NCI-H2107 (cell line): Measurements from ENCODE around the gene UQCC2.

Experiments used
- DNase-seq: peaks from one replicate; lab custom pipeline; 2025; lab: John Stamatoyannopoulos, UW

Gene UQCC2

GRCh38 chr6:33705955-33706725, 5.4 kb downstream of the UQCC2 start:
- DNase-seq: no peak

- DNase-seq: no peak
Measured at GRCh38 chr6:33705268-33705885, 6.1 kb downstream of the UQCC2 start.

- no peak for DNase-seq
Measured at GRCh38 chr6:33704215-33705066, 7.1 kb downstream of the UQCC2 start.

DNA sequence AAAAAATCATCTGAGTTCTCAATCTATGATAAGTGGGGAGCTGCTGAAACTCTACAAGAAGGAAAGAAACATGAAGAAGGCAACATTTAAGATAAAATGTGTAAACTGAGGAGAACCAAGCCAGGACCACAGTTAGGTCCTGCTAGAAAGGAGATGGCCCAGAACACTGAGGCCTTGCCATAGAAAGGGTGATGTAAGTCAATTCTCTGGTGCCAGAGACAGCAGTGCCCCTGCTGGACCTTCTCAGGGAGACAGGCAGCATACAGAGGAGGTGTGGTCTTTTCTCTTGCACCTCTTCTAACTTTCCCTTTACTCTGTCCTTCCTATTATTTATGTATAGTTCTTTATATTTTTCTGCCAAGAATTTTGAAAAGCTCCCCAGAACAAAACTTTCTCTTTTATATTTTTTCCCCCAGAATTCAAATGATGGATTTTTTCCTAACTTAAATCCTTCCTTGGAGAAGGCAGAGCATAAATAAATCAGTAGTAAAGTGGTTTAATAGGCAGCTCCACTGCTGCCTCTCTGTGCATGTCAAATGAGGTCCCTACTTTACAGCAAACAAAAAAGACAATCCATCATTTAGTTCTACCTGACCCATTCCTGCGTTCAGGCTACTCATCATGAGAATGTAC, 9.0 kb downstream of the UQCC2 start:
- no peak for DNase-seq

DNA sequence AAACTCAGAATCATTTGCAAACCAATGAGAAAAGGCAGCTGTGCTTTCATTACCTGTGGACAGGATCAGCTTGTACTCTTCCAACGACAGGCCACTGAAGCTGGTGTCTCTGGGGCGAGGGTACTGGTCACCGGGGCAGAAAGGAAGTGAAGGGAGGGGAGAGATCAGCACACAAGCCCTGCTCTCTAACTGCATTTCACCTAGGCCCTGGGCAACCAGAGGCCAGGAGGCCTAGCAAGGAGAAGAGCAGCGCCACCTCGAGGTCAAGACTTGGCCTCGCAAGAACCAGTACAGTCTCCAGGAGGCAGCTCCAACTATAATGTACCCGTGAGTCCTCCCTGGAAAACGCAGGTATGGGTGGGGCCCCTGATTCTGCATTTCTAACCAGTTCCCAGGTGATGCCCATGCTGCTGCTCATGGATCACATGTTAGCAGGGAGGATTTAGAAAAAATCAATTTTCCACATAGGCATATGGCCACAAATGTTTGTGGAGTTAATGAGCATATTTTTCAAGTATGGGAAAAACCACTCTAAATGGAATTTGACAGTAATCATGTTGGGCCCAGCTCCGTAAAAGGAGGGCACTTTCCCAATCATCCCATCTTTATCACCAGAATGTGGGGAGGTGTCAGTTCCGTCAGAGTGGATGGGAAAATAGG, 11.0 kb downstream of the UQCC2 start:
- no peak for DNase-seq

GRCh38 chr6:33699739-33700138, 11.8 kb downstream of the UQCC2 start:
- no peak for DNase-seq

- DNase-seq: no peak
Measured at GRCh38 chr6:33699131-33699530, 12.4 kb downstream of the UQCC2 start.

- no peak for DNase-seq
Measured at GRCh38 chr6:33698494-33698893, 13.0 kb downstream of the UQCC2 start.

DNA sequence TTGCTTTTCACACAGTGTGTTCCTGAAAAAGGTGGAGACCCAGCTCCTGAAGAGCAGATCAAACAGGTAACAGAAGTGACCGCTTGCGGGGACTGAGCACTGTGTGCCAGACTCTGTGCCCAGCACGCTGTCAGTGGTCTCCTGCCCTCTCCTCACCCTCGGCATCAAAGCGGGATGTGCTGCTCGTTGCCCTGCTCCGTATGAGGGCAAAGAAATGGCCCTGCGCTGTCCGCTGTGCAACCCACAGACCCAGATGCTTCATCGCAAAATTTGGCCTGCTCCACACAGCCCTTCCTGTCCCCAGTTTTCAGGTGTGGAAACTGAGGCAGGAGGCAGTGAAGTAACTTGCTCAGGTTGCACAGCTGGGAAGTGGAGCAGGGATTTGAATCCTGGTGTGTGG, 13.7 kb downstream of the UQCC2 start:
- no peak for DNase-seq

DNA sequence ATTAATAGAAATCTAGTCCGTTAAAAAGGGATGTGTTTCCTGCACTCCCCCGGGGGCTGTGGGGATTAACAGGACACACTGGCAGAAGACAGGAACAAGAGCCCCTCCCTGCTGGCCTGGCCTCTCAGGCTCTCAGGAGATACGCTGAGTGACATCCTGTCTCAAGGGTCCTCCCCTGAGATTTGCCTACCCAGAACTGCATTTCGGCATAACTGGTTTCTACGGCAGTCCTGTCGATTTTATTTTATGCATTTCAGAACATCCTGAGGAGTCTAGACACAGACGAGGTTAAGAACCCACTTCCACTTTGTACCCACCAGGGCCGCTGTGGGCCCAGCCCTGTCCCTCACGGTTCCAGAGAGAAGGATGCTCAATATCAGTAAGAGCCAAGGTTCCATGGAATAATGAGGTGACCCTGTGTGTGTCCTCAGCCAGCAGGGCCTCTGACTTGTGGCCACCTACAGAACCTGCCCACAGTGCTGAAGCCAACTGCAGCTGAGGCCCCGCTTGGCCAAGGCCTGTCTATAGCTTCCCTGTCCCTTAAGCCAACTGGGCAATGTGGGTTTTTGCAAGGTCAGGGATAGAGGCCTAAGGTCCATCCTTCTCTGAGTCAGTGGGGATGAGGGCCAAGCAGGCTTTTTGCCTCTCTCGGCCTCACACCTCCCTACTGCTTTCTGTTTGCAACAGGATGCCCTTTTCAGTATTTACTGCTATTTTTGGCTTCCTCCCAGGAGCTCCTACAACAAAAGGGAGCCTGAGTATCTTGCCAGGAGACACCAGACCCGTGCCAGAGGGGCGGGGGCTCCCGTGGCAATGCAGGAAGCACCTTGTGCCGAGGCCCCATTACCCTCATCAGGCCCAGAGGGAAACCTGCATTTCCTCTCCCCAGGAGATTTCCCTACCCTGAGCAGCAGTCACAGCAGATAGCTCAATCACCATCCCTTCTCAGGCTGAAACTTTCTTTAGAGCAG, 14.7 kb downstream of the UQCC2 start:
- peak; percentile 69 for DNase-seq

DNA sequence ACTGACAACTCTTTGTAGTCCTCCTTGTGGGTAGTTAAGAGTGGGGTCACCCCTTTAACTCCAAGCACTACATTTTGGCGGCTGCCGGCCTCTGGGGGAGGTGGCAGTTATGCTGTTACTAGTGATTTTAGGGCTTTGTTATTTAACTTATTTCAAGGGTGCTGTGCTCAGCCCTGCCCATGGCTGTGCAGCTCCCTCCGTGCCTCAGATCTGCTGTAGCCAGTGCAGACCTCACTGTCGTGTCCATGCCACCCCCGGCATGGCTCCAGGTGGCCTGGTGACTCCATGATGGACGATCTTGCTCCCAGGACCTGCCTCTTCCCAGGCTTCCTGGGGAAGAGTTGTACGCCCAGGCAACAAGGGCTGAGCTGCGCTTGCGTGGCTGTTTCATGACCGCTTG, 15.4 kb downstream of the UQCC2 start:
- no peak for DNase-seq

DNA sequence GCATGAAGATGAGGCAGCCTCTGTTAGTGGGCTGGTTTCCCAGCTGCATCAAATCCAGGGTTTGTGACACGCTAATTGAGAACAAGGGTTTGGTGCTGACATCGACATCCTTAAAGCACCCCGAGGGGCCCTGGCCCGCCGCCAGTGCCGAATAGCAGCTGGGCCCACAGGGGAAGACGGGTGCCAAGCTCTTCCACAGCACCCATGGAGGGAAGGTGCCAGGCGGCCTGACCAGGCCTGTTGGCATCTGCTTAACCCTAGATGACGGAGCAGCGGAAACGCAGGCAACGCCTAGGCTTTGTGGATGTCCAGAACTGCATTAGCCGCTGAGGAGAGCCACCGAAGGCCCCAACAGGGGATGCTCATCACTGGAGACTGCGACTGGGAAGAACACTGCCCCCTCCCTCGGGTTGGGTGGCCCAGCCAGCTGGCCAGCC, 16.0 kb downstream of the UQCC2 start:
- no peak for DNase-seq

GRCh38 chr6:33694977-33695376, 16.5 kb downstream of the UQCC2 start:
- no peak for DNase-seq

DNA sequence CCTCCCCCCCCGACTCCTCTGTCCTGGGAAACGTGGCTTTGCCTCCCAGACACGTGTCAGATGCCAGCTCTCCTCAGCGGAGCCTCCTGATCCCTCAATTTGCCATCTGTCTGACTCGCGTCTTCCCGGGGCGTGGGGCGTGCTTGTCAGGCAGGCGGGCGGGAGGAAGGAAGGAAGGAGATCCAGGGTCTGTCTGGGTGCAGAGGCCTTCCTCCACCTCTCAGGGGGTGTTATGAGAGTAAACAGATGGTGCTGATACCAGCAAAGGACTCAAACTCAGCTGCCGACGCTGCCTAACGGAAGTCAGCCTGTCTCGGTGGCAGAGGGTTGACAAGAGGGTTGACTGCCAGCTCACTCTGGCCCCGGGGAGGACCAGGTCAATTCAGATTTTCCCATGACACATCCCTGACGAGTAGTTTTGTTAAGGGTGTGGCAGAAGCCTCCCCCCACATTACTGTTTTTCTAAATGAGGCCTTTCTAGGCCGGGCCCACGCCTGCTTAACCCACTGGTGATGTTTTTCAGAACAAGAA, 17.0 kb downstream of the UQCC2 start:
- no peak for DNase-seq

GRCh38 chr6:33693186-33694105, 18.1 kb downstream of the UQCC2 start:
- DNase-seq: no peak

- DNase-seq: no peak
Measured at GRCh38 chr6:33692760-33693158, 18.7 kb downstream of the UQCC2 start.

DNA sequence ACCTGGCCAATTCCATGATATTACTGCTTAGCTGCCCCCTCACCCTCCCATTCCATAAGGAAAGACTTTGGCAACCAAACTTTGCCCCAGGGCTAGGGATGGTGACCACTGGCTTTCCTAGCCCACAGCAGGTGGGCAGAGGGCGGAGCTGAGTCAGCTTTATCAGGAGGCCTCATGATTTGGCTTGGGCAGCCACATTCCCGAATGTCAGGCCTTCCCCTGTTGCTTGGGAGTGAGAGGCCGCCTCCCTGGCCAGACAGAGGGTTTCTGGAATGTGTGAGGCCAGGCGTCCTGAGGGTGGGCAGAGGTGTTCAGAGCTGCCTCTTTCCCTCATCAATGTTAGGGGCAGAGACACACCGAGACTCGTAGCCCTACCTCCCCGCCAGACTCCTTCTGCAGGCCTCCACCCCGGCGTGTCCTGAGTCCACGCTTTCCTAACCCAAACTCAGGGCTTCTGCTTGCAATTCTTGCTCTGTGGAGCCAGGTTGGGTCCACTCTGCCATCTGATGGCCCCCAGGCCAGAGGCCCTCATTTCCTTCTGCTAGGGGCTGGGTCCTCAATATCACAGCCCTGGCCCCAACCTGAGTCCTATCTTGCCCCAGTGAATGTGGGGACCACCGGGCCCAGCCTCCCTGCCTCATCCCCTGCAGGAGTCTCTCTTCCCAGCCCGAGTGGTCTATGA, 19.3 kb downstream of the UQCC2 start:
- no peak for DNase-seq

- no peak for DNase-seq
Measured at GRCh38 chr6:33691456-33692077, 19.9 kb downstream of the UQCC2 start.
